MCF 10A (cell line): ENCODE data around the gene GP5. TPM values are rescaled to one million over a fixed set of nuclear protein-coding genes. Genes with fewer than 3 reads are reported as not detected.
A peak's percentile ranks its signal among the peaks of the same experiment; 100 is the strongest.

Experiments
- Bru-seq: library from RNA; stranded (reverse); fragments of 400-500 nt; gene quantifications from one replicate; lab custom pipeline; 2021; lab: Mats Ljungman, UMichigan
- BruChase-seq, 2 experiments: library from RNA; stranded (reverse); fragments of 400-500 nt; gene quantifications; one replicate each; lab custom pipeline; 2021; lab: Mats Ljungman, UMichigan
- BruUV-seq: library from RNA; stranded (reverse); fragments of 400-500 nt; replicated peaks from 2 replicates; lab custom pipeline; 2021; lab: Mats Ljungman, UMichigan
- CTCF ChIA-PET: fragments of 300-600 bp; sonication (Branson Sonifier 250); formaldehyde crosslinking; extraction: SDS; loops from one replicate; lab custom pipeline; 2021; ENCODE audit warnings: antibody characterized with exemption, inconsistent platforms; lab: Yijun Ruan, JAX
- POLR2A ChIA-PET: fragments of 300-600, 350-650 bp; sonication (Branson Sonifier 250); formaldehyde crosslinking; extraction: SDS; loops from one replicate; lab custom pipeline; 2020; ENCODE audit warnings: antibody characterized with exemption, inconsistent platforms; lab: Yijun Ruan, JAX
- DNase-seq: peaks from one replicate; pipeline ENCODE4 v3.0.0-alpha.2; 2018; ENCODE audit not compliant: unreplicated experiment
- H3K27ac Mint-ChIP-seq: one replicate; pipeline ENCODE4 v1.8.0; 2022; ENCODE audit warnings: mild to moderate bottlenecking, low read depth, mixed read lengths; ENCODE audit not compliant: unreplicated experiment
- H3K27me3 Mint-ChIP-seq: one replicate; pipeline ENCODE4 v1.8.0; 2022; ENCODE audit warnings: mixed read lengths; ENCODE audit not compliant: insufficient read depth, unreplicated experiment
- H3K36me3 Mint-ChIP-seq: one replicate; pipeline ENCODE4 v1.8.0; 2022; ENCODE audit warnings: mild to moderate bottlenecking, moderate library complexity, mixed read lengths; ENCODE audit not compliant: insufficient read depth, unreplicated experiment
- H3K4me1 Mint-ChIP-seq: one replicate; pipeline ENCODE4 v1.8.0; 2022; ENCODE audit warnings: mixed read lengths; ENCODE audit not compliant: insufficient read depth, unreplicated experiment
- H3K4me3 Mint-ChIP-seq: one replicate; pipeline ENCODE4 v1.8.0; 2022; ENCODE audit warnings: mild to moderate bottlenecking, moderate library complexity, mixed read lengths; ENCODE audit not compliant: unreplicated experiment
- H3K9me3 Mint-ChIP-seq: one replicate; pipeline ENCODE4 v1.8.0; 2022; ENCODE audit warnings: mixed read lengths; ENCODE audit not compliant: unreplicated experiment
- intact Hi-C: fragments of 100-400 bp; cut with micrococcal nuclease; formaldehyde crosslinking; loops from 2 replicates; pipeline ENCODE4 v1.14.1; 2022
- long read RNA-seq: library from polyadenylated mRNA; stranded (forward); transcript quantifications from one replicate; pipeline ENCODE4 v2.0.0, GENCODE V29; 2022
- total RNA-seq: library from RNA; stranded (reverse); gene quantifications from 2 replicates; pipeline ENCODE4 v1.2.3, GENCODE V29; 2022
- TF ChIP-seq, protein P1 (sequence below): fragments of 200-600 bp; IDR thresholded peaks from one replicate; pipeline ENCODE4 v1.8.0; 2022; ENCODE audit warnings: antibody characterized with exemption, mild to moderate bottlenecking; ENCODE audit not compliant: unreplicated experiment

GP5 gene, protein sequence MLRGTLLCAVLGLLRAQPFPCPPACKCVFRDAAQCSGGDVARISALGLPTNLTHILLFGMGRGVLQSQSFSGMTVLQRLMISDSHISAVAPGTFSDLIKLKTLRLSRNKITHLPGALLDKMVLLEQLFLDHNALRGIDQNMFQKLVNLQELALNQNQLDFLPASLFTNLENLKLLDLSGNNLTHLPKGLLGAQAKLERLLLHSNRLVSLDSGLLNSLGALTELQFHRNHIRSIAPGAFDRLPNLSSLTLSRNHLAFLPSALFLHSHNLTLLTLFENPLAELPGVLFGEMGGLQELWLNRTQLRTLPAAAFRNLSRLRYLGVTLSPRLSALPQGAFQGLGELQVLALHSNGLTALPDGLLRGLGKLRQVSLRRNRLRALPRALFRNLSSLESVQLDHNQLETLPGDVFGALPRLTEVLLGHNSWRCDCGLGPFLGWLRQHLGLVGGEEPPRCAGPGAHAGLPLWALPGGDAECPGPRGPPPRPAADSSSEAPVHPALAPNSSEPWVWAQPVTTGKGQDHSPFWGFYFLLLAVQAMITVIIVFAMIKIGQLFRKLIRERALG
- 0.15 TPM in 1 of 2 replicates, not detected in the other for total RNA-seq
- Bru-seq, nascent RNA, result percentile 34 among the genes with signal in this experiment
- percentile 22 among the genes with signal in this experiment for BruChase-seq, experiment 1, labeled RNA remaining after a 6-hour chase
- BruChase-seq, experiment 2, labeled RNA remaining after a 2-hour chase, result percentile 17 among the genes with signal in this experiment
- long read RNA-seq, result 0 reads

DNA sequence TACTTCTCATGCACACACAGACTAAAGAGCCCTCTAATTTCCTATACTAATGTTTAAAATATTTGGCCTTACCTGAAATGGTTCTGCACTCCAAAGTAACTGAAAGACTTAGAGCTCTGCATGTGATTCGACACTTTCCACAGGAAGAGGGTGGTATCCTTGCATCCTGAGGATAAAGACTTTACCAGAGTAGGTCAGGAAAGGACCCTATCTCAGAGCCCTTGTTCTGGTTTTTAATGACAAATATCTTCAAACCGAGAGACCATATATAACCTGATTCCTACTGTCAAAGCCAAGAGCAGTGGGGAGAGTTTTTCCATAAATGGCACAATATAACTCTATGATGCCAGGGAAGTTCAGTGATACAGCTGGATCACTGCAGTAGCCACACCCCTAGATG lies at the start of gene GP5:
GP5 (minus strand) TSS at position 101 of the 400 bp plus-strand sequence. CDS start 984 bp downstream, outside the sequence.
- intact Hi-C loops, result no loop called here
- POLR2A ChIA-PET, result no interaction called here
- TF ChIP-seq, protein P1, sequence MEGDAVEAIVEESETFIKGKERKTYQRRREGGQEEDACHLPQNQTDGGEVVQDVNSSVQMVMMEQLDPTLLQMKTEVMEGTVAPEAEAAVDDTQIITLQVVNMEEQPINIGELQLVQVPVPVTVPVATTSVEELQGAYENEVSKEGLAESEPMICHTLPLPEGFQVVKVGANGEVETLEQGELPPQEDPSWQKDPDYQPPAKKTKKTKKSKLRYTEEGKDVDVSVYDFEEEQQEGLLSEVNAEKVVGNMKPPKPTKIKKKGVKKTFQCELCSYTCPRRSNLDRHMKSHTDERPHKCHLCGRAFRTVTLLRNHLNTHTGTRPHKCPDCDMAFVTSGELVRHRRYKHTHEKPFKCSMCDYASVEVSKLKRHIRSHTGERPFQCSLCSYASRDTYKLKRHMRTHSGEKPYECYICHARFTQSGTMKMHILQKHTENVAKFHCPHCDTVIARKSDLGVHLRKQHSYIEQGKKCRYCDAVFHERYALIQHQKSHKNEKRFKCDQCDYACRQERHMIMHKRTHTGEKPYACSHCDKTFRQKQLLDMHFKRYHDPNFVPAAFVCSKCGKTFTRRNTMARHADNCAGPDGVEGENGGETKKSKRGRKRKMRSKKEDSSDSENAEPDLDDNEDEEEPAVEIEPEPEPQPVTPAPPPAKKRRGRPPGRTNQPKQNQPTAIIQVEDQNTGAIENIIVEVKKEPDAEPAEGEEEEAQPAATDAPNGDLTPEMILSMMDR, result no peak
- Mint-ChIP-seq H3K9me3 (no peaks in the 10 kb centered on the region), H3K27ac (no peak within 1 kb of the TSS), H3K4me1 (no peaks in the 10 kb centered on the region), H3K36me3 (peaks cover 6% of the 10 kb centered on the region), H3K4me3 (no peak within 1 kb of the TSS), H3K27me3 (no peaks in the 10 kb centered on the region)
- CTCF ChIA-PET, result interaction anchor here (0.6 to 1.4 kb wide), 8 partner anchors 43 to 439 kb away, joined by 3 to 5 read pairs (median 3); no protein-coding TSS in a partner anchor
- DNase-seq, result no peak
- no TSS peak for BruUV-seq

DNA sequence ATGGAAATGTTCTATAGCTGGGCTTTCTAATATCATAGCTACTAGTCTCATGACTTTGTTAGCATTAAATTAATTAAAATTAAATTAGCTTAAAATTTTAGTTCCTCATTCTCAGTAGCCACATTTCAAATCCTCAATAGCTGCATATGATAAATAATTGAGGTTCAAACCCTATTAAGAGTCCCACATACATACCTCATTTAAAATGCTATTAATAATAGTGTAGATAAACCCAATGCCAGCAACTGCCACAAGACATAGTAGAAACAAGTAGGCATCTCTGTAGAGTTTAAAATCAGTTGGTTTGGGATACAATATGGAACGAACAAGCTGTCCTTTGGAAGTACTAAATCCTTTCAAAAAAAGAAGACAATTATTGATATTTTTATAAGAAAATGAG lies 48.6 kb upstream of the GP5 start:
- TF ChIP-seq, protein P1, result no peak
- Mint-ChIP-seq H3K36me3 (peaks cover 85% of the 10 kb centered on the region), H3K9me3 (no peaks in the 10 kb centered on the region), H3K27ac (no peak overlapping the region), H3K27me3 (no peaks in the 10 kb centered on the region), H3K4me1 (no peaks in the 10 kb centered on the region), H3K4me3 (no peak overlapping the region)
- ChIA-PET POLR2A (interaction anchor here (0.8 kb wide), 1 partner anchor 20 kb away, joined by 3 read pairs; no protein-coding TSS in a partner anchor), CTCF (interaction anchor here (0.9 kb wide), 1 partner anchor 24 kb away, joined by 3 read pairs; no protein-coding TSS in a partner anchor)
- intact Hi-C loops, result no loop called here
- no TSS peak for BruUV-seq
- no peak for DNase-seq

DNA sequence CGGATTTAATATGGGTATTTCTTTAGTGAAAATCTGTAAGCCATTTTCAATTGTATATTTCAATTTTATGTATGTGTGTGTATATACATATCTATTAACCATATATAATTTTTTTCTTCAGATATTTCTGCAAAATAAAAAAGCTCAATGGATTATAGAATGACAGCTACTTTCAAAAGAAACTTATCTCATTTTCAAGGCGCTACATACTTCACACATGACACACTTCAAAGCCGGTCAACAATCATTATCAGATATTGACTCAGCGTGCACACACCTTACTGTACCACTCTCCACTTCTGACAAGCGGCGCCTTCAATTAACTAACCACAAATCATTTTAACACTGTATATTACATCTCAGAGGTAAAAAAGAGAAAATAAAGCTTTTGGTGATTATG lies 48.1 kb upstream of the GP5 start:
- Mint-ChIP-seq H3K9me3 (no peaks in the 10 kb centered on the region), H3K27me3 (no peaks in the 10 kb centered on the region), H3K4me3 (no peak overlapping the region), H3K36me3 (peaks cover 85% of the 10 kb centered on the region), H3K4me1 (no peaks in the 10 kb centered on the region), H3K27ac (no peak overlapping the region)
- no TSS peak for BruUV-seq
- ChIA-PET CTCF (interaction anchor here (0.7 to 1.6 kb wide), 2 partner anchors 41 to 147 kb away, joined by 3 read pairs; no protein-coding TSS in a partner anchor), POLR2A (interaction anchor here (0.6 to 0.8 kb wide), 2 partner anchors 20 to 203 kb away, joined by 3 read pairs; no protein-coding TSS in a partner anchor)
- TF ChIP-seq, protein P1, result no peak
- no peak for DNase-seq
- intact Hi-C loops, result no loop called here
